HepG2 (cell line): Measurements from ENCODE around the gene ACOT13. TPM values are rescaled to one million over a fixed set of nuclear protein-coding genes. Genes with fewer than 3 reads are reported as not detected.

ENCODE experiments used
- CBFB ChIP-seq: sonication (generic); formaldehyde crosslinking; IDR thresholded peaks from 2 replicates; pipeline ENCODE4 v1.4.0; 2020; ENCODE audit warnings: missing genetic modification reagents
- CEBPZ ChIP-seq: IDR thresholded peaks from 2 replicates; pipeline ENCODE4 v1.6.1; 2012; ENCODE audit warnings: low read length, improper control_type of control experiment
- PAXIP1 ChIP-seq: sonication (generic); formaldehyde crosslinking; conservative IDR thresholded peaks from 2 replicates; pipeline ENCODE4 v1.4.0; 2020; ENCODE audit warnings: mild to moderate bottlenecking, missing genetic modification reagents, moderate library complexity
- PHF21A ChIP-seq: sonication (generic); formaldehyde crosslinking; IDR thresholded peaks from 2 replicates; pipeline ENCODE4 v1.5.0; 2020; ENCODE audit warnings: mild to moderate bottlenecking, missing genetic modification reagents
- SMARCC2 ChIP-seq: fragments of 450-650 bp; IDR thresholded peaks from 2 replicates; pipeline ENCODE4 v1.6.1; 2017; ENCODE audit warnings: antibody characterized with exemption, mild to moderate bottlenecking
- ZNF264 ChIP-seq: sonication (generic); formaldehyde crosslinking; IDR thresholded peaks from 2 replicates; pipeline ENCODE4 v1.4.0; 2020; ENCODE audit warnings: missing genetic modification reagents
- ZNF615 ChIP-seq: sonication (generic); formaldehyde crosslinking; IDR thresholded peaks from 2 replicates; pipeline ENCODE4 v1.5.0; 2020; ENCODE audit warnings: mild to moderate bottlenecking, missing genetic modification reagents, borderline replicate concordance
- polyA plus RNA-seq, 8 experiments: library from polyadenylated mRNA; depleted of rRNA in 3 of 8; stranded (reverse) in 7 of 8; unstranded in 1 of 8; fragments of >200 nt; fragmentation: Illumina TruSeq in 4 of 8; extraction: Trizol in 4 of 8; gene quantifications; 2 replicates each; pipeline versions ENCODE4 v1.2.1 to v1.2.3, GENCODE V29; 2011 to 2016; ENCODE audit warnings: low read depth in 4 of 8, missing spikeins in 1 of 8, mixed read lengths in 1 of 8; ENCODE audit not compliant: insufficient read depth in 1 of 8
- total RNA-seq, 5 experiments: library from RNA; depleted of rRNA; stranded (reverse); fragments of >200 nt; fragmentation: Illumina TruSeq; extraction: Trizol; gene quantifications; 2 replicates each; pipeline ENCODE4 v1.2.3, GENCODE V29; 2016; ENCODE audit warnings: low read depth in 1 of 5
- TF ChIP-seq, protein P1 (sequence below): sonication (generic); formaldehyde crosslinking; IDR thresholded peaks from 2 replicates; pipeline ENCODE4; 2020; ENCODE audit warnings: missing genetic modification reagents, mild to moderate bottlenecking, borderline replicate concordance
- TF ChIP-seq, protein P2 (sequence below): sonication (generic); formaldehyde crosslinking; IDR thresholded peaks from 2 replicates; pipeline ENCODE4 v1.5.1; 2020; ENCODE audit warnings: mild to moderate bottlenecking, moderate library complexity, missing genetic modification reagents
- TF ChIP-seq, protein P3 (sequence below): IDR thresholded peaks from 2 replicates; pipeline ENCODE4 v1.4.0; 2020; ENCODE audit warnings: mild to moderate bottlenecking, missing genetic modification reagents

Gene ACOT13
- total and polyA plus RNA-seq, 2 of the 13 experiments (the other 11 are each of a cell fraction or from before 2014, with no cell fraction given) = 31.5 to 45.1 TPM

DNA sequence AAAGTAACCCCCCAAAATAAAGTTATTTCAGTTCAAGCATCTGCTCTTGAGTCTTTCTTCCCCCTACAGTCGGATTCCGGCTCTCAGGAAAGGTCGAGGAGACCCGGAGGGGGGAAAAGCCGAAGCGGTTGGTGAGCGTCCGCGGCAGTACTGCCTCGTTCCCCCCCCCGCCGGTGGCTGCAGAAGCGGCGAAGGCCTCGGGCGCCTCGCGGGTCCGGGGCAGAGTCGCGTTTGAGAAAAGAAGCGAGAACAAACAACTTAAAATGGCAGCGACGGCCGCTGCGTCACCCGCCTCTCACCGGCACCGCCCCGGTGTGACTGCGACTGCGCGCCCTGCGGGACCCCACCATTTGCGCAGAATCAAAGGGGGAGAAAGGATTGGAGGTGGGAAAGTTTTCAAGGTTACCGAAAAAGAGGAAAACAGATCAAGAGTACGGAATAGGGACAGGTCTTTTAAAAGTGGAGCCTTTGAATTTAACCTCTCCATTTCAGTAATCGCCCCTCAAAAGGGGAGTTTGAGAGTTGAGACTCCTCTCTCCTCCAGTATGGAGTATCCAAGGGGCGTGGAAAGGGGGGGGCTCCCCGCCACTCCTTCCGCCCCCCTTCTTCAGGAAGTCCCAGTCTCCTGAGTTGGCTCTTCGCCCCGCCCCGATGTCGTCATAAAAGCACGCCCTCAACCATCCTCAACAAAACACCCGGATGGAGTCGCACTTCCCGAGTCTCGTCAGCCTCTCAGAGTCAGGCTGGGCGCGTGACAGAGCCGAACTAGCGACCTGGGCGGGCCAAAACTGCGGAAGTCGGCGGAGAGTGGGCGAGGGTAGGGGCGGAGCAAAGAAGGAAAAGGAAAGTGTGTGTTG, 54.0 kb downstream of the ACOT13 start (continued):
- TF ChIP-seq, protein P1, sequence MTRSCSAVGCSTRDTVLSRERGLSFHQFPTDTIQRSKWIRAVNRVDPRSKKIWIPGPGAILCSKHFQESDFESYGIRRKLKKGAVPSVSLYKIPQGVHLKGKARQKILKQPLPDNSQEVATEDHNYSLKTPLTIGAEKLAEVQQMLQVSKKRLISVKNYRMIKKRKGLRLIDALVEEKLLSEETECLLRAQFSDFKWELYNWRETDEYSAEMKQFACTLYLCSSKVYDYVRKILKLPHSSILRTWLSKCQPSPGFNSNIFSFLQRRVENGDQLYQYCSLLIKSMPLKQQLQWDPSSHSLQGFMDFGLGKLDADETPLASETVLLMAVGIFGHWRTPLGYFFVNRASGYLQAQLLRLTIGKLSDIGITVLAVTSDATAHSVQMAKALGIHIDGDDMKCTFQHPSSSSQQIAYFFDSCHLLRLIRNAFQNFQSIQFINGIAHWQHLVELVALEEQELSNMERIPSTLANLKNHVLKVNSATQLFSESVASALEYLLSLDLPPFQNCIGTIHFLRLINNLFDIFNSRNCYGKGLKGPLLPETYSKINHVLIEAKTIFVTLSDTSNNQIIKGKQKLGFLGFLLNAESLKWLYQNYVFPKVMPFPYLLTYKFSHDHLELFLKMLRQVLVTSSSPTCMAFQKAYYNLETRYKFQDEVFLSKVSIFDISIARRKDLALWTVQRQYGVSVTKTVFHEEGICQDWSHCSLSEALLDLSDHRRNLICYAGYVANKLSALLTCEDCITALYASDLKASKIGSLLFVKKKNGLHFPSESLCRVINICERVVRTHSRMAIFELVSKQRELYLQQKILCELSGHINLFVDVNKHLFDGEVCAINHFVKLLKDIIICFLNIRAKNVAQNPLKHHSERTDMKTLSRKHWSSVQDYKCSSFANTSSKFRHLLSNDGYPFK (CRISPR knock-in tag) = peak; percentile 95
- TF ChIP-seq, protein P2, sequence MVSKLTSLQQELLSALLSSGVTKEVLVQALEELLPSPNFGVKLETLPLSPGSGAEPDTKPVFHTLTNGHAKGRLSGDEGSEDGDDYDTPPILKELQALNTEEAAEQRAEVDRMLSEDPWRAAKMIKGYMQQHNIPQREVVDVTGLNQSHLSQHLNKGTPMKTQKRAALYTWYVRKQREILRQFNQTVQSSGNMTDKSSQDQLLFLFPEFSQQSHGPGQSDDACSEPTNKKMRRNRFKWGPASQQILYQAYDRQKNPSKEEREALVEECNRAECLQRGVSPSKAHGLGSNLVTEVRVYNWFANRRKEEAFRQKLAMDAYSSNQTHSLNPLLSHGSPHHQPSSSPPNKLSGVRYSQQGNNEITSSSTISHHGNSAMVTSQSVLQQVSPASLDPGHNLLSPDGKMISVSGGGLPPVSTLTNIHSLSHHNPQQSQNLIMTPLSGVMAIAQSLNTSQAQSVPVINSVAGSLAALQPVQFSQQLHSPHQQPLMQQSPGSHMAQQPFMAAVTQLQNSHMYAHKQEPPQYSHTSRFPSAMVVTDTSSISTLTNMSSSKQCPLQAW (CRISPR knock-in tag) = peak; percentile 63
- TF ChIP-seq, protein P3, sequence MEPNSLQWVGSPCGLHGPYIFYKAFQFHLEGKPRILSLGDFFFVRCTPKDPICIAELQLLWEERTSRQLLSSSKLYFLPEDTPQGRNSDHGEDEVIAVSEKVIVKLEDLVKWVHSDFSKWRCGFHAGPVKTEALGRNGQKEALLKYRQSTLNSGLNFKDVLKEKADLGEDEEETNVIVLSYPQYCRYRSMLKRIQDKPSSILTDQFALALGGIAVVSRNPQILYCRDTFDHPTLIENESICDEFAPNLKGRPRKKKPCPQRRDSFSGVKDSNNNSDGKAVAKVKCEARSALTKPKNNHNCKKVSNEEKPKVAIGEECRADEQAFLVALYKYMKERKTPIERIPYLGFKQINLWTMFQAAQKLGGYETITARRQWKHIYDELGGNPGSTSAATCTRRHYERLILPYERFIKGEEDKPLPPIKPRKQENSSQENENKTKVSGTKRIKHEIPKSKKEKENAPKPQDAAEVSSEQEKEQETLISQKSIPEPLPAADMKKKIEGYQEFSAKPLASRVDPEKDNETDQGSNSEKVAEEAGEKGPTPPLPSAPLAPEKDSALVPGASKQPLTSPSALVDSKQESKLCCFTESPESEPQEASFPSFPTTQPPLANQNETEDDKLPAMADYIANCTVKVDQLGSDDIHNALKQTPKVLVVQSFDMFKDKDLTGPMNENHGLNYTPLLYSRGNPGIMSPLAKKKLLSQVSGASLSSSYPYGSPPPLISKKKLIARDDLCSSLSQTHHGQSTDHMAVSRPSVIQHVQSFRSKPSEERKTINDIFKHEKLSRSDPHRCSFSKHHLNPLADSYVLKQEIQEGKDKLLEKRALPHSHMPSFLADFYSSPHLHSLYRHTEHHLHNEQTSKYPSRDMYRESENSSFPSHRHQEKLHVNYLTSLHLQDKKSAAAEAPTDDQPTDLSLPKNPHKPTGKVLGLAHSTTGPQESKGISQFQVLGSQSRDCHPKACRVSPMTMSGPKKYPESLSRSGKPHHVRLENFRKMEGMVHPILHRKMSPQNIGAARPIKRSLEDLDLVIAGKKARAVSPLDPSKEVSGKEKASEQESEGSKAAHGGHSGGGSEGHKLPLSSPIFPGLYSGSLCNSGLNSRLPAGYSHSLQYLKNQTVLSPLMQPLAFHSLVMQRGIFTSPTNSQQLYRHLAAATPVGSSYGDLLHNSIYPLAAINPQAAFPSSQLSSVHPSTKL (CRISPR knock-in tag) = peak; percentile 36; the same call in 1 of the 2 replicates
- TF ChIP-seq PAXIP1 (CRISPR knock-in tag) (peak; percentile 17; the same call in 1 of the 2 replicates), CEBPZ (no peak), SMARCC2 (no peak), CBFB (CRISPR knock-in tag) (no peak), PHF21A (CRISPR knock-in tag) (no peak), ZNF615 (CRISPR knock-in tag) (no peak), ZNF264 (CRISPR knock-in tag) (no peak; the same call in 1 of the 2 replicates)
